GDM1 (cell line): ENCODE data around the gene CEP78.
"Not testable (repeated sequence)": the region's sequence is repeated elsewhere in the genome, so short reads cannot be mapped to it uniquely, and the experiment has no call there.

Experiments used
- DNase-seq: peaks from one replicate; lab custom pipeline; 2025; lab: John Stamatoyannopoulos, UW

Gene CEP78

GRCh38 chr9:78236551-78236910, 656 bp downstream of the CEP78 start:
- DNase-seq: no peak

- no peak for DNase-seq
Observed at GRCh38 chr9:78238046-78239038, 2.5 kb downstream of the CEP78 start.

- no peak for DNase-seq
Observed at GRCh38 chr9:78239506-78239905, 3.6 kb downstream of the CEP78 start.

- DNase-seq: no peak
Observed at GRCh38 chr9:78242041-78242440, 6.2 kb downstream of the CEP78 start.

GRCh38 chr9:78243130-78243529, 7.3 kb downstream of the CEP78 start:
- no peak for DNase-seq

- DNase-seq: no peak
Observed at GRCh38 chr9:78245401-78245800, 9.5 kb downstream of the CEP78 start.

GRCh38 chr9:78248635-78249034, 12.8 kb downstream of the CEP78 start:
- no peak for DNase-seq

GRCh38 chr9:78249542-78249941, 13.7 kb downstream of the CEP78 start:
- DNase-seq: no peak

GRCh38 chr9:78252616-78253015, 16.7 kb downstream of the CEP78 start:
- no peak for DNase-seq

- no peak for DNase-seq
Observed at GRCh38 chr9:78253285-78253684, 17.4 kb downstream of the CEP78 start.

GRCh38 chr9:78261403-78262001, 25.6 kb downstream of the CEP78 start:
- DNase-seq: no peak

GRCh38 chr9:78262655-78263054, 26.8 kb downstream of the CEP78 start:
- no peak for DNase-seq

GRCh38 chr9:78267889-78268288, 32.0 kb downstream of the CEP78 start:
- no peak for DNase-seq

GRCh38 chr9:78269784-78270183, 33.9 kb downstream of the CEP78 start:
- DNase-seq: no peak

GRCh38 chr9:78272307-78272706, 36.4 kb downstream of the CEP78 start:
- DNase-seq: no peak

GRCh38 chr9:78273761-78274160, 37.9 kb downstream of the CEP78 start:
- DNase-seq: no peak

- DNase-seq: no peak
Observed at GRCh38 chr9:78278177-78278777, 42.4 kb downstream of the CEP78 start.

- no peak for DNase-seq
Observed at GRCh38 chr9:78278801-78279200, 42.9 kb downstream of the CEP78 start.

GRCh38 chr9:78280982-78281668, 45.2 kb downstream of the CEP78 start:
- no peak for DNase-seq

GRCh38 chr9:78284181-78284580, 48.3 kb downstream of the CEP78 start:
- not testable (repeated sequence) for DNase-seq

GRCh38 chr9:78286125-78286524, 50.2 kb downstream of the CEP78 start:
- no peak for DNase-seq

GRCh38 chr9:78286946-78287388, 51.1 kb downstream of the CEP78 start:
- DNase-seq: no peak
